GM18499 (cell line): ENCODE results near the gene OR2S2.
"Not testable (repeated sequence)": the region's sequence is repeated elsewhere in the genome, so short reads cannot be mapped to it uniquely, and the experiment has no call there.

Experiments
- ATAC-seq: cut with Tn5 transposase; IDR thresholded peaks from one replicate; pipeline ENCODE4 v1.9.1; 2021; ENCODE audit warnings: moderate number of reproducible peaks; ENCODE audit not compliant: insufficient read depth, unreplicated experiment

OR2S2 gene

GRCh38 chr9:35935755-35936509, 22.0 kb downstream of the OR2S2 start:
- ATAC-seq, result no peak

- ATAC-seq, result no peak
Measured at GRCh38 chr9:35935261-35935660, 22.7 kb downstream of the OR2S2 start.

GRCh38 chr9:35934069-35934468, 23.9 kb downstream of the OR2S2 start:
- ATAC-seq, result not testable (repeated sequence)

GRCh38 chr9:35933550-35934067, 24.3 kb downstream of the OR2S2 start:
- no peak for ATAC-seq

- no peak for ATAC-seq
Measured at GRCh38 chr9:35932735-35933134, 25.2 kb downstream of the OR2S2 start.

GRCh38 chr9:35930989-35931388, 27.0 kb downstream of the OR2S2 start:
- no peak for ATAC-seq

- ATAC-seq, result no peak
Measured at GRCh38 chr9:35930521-35930920, 27.4 kb downstream of the OR2S2 start.

- ATAC-seq, result no peak
Measured at GRCh38 chr9:35929453-35929718, 28.6 kb downstream of the OR2S2 start.

- no peak for ATAC-seq
Measured at GRCh38 chr9:35928591-35929452, 29.1 kb downstream of the OR2S2 start.

- ATAC-seq, result no peak
Measured at GRCh38 chr9:35923927-35924763, 33.8 kb downstream of the OR2S2 start.

- no peak for ATAC-seq
Measured at GRCh38 chr9:35923598-35923926, 34.4 kb downstream of the OR2S2 start.

GRCh38 chr9:35920051-35920620, 37.8 kb downstream of the OR2S2 start:
- ATAC-seq, result no peak

- ATAC-seq, result no peak
Measured at GRCh38 chr9:35919212-35920008, 38.5 kb downstream of the OR2S2 start.

GRCh38 chr9:35918780-35919179, 39.2 kb downstream of the OR2S2 start:
- ATAC-seq, result no peak

GRCh38 chr9:35917261-35917660, 40.7 kb downstream of the OR2S2 start:
- ATAC-seq, result no peak

GRCh38 chr9:35915681-35916294, 42.2 kb downstream of the OR2S2 start:
- no peak for ATAC-seq

- no peak for ATAC-seq
Measured at GRCh38 chr9:35914301-35914807, 43.6 kb downstream of the OR2S2 start.

GRCh38 chr9:35913429-35913828, 44.5 kb downstream of the OR2S2 start:
- not testable (repeated sequence) for ATAC-seq

- no peak for ATAC-seq
Measured at GRCh38 chr9:35912791-35913400, 45.1 kb downstream of the OR2S2 start.
